DND-41 (cell line): ENCODE results near the gene CIZ1.

Experiments
- CTCF ChIP-seq: IDR thresholded peaks from 2 replicates; pipeline ENCODE4 v1.5.1; 2012; ENCODE audit warnings: borderline replicate concordance, low read length, moderate library complexity, mild to moderate bottlenecking; ENCODE audit not compliant: poor library complexity, severe bottlenecking; ENCODE audit errors: extremely low read depth
- EZH2 ChIP-seq: IDR thresholded peaks from 3 replicates; pipeline ENCODE4 v1.6.1; 2012; ENCODE audit warnings: borderline replicate concordance, low read depth, mild to moderate bottlenecking, moderate library complexity, low read length, inconsistent platforms; ENCODE audit not compliant: severe bottlenecking

GRCh38 chr9:128141604-128142003 lies 49.8 kb downstream of the CIZ1 start:
- TF ChIP-seq EZH2, result no peak
- TF ChIP-seq CTCF, result no peak
